Kidney (tissue), 14 donors: ENCODE measurements around the gene SIMC1. TPM values are rescaled to one million over a fixed set of nuclear protein-coding genes. Genes with fewer than 3 reads are reported as not detected.
"Not testable (repeated sequence)": the region's sequence is repeated elsewhere in the genome, so short reads cannot be mapped to it uniquely, and the experiment has no call there.

ENCODE experiments used
- DNase-seq, 5 donors: peaks; one replicate each; pipeline ENCODE4 v3.0.0-alpha.2; 2013 to 2020
- FAIRE-seq: peaks from 2 replicates; lab custom pipeline; 2012; peaks lifted over from hg19 to GRCh38; lab: Jason Lieb, UNC
- H3K27ac ChIP-seq, 2 donors: one replicate each; pipeline ENCODE4 v1.7.0; 2013; ENCODE audit warnings: low read depth in 2 of 2, low read length in 2 of 2, inconsistent platforms in 1 of 2
- H3K27me3 ChIP-seq: one replicate; pipeline ENCODE4 v1.7.1; 2013; ENCODE audit warnings: low read length, inconsistent platforms; ENCODE audit not compliant: control insufficient read depth, insufficient read depth
- H3K36me3 ChIP-seq, 3 donors: one replicate each; pipeline versions ENCODE4 v1.7.0 to v1.7.1; 2013; ENCODE audit warnings: low read length in 3 of 3, control low read depth in 1 of 3, inconsistent platforms in 1 of 3; ENCODE audit not compliant: insufficient read depth in 3 of 3, control insufficient read depth in 2 of 3
- H3K4me1 ChIP-seq, 3 donors: one replicate each; pipeline versions ENCODE4 v1.7.0 to v1.7.1; 2013; ENCODE audit warnings: low read length in 3 of 3, inconsistent platforms in 1 of 3, low read depth in 1 of 3; ENCODE audit not compliant: control insufficient read depth in 2 of 3, insufficient read depth in 2 of 3
- H3K4me3 ChIP-seq, 3 donors: one replicate each; pipeline versions ENCODE4 v1.7.0 to v1.8.1; 2013; ENCODE audit warnings: low read length in 3 of 3, control low read depth in 1 of 3, inconsistent platforms in 1 of 3
- H3K9ac ChIP-seq, 3 donors: one replicate each; pipeline versions ENCODE4 v1.7.0 to v1.7.1; 2013; ENCODE audit warnings: low read length in 3 of 3, control low read depth in 1 of 3, inconsistent platforms in 1 of 3
- H3K9me3 ChIP-seq, 3 donors: one replicate each; pipeline versions ENCODE4 v1.7.0 to v1.7.1; 2013; ENCODE audit warnings: low read length in 3 of 3, control low read depth in 1 of 3, inconsistent platforms in 1 of 3; ENCODE audit not compliant: control insufficient read depth in 2 of 3, insufficient read depth in 1 of 3
- CTCF ChIP-seq: IDR thresholded peaks from 3 replicates; pipeline ENCODE4 v1.5.1; 2012; ENCODE audit warnings: mild to moderate bottlenecking, moderate library complexity, borderline replicate concordance; ENCODE audit not compliant: insufficient read depth; ENCODE audit errors: extremely low read depth
- intact Hi-C: fragments of 100-400 bp; cut with DNase I; formaldehyde crosslinking; loops from one replicate; pipeline ENCODE4 v1.11.1; 2022
- polyA plus RNA-seq: library from polyadenylated mRNA; stranded (reverse); fragments of 350-450 nt; fragmentation: Illumina TruSeq; extraction: RNeasy Lipid Tissue Mini Kit (QIAGEN cat#74804); gene quantifications from one replicate; pipeline ENCODE4 v1.2.3, GENCODE V29; 2014; ENCODE audit warnings: low read depth, low replicate concordance; ENCODE audit not compliant: insufficient read depth
- total RNA-seq: library from RNA; stranded (reverse); fragmentation: NEBNext Ultra II Directional; extraction: Animal tissue kit (Norgen Biotek cat#: 25700); gene quantifications from one replicate; pipeline ENCODE4 v1.2.1, GENCODE V29; 2021
- donor health status: control.
- donor health status: control.
- donor health status: control.
- donor health status: control.
- donor health status: control.
- donor health status: DM: yes; HTN: yes; CAD: no.
- donor health status: Normal renal cell carcinoma (clear cell type).

SIMC1 gene
- total and polyA plus RNA-seq, 2 donors from 2014 or later: 4.1 to 10.0 TPM

- intact Hi-C loops, H3K27me3 ChIP-seq, H3K36me3 ChIP-seq, H3K9me3 ChIP-seq, H3K27ac ChIP-seq, H3K4me3 ChIP-seq, H3K9ac ChIP-seq, FAIRE-seq, H3K4me1 ChIP-seq, DNase-seq: not testable (repeated sequence)
These were observed 50.8 kb downstream of the SIMC1 start for GRCh38 chr5:176289018-176289417.

GRCh38 chr5:176290057-176290840 is 52.0 kb downstream of the SIMC1 start:
- H3K27ac ChIP-seq, intact Hi-C loops, H3K36me3 ChIP-seq, H3K9me3 ChIP-seq, H3K27me3 ChIP-seq, DNase-seq, H3K4me1 ChIP-seq, FAIRE-seq, H3K9ac ChIP-seq, H3K4me3 ChIP-seq: not testable (repeated sequence)

- H3K36me3 ChIP-seq, H3K27ac ChIP-seq, H3K4me1 ChIP-seq, intact Hi-C loops, FAIRE-seq, H3K9me3 ChIP-seq, H3K9ac ChIP-seq, H3K4me3 ChIP-seq, DNase-seq, H3K27me3 ChIP-seq: not testable (repeated sequence)
These were observed 67.1 kb downstream of the SIMC1 start for GRCh38 chr5:176305356-176305755.

- Histone ChIP-seq H3K4me1 (no peaks in the 10 kb centered on the region), H3K9ac (no peak overlapping the region), H3K27me3 (no peaks in the 10 kb centered on the region), H3K9me3 (no peaks in the 10 kb centered on the region), H3K36me3 (peaks cover 2 to 6% (median 2%) of the 10 kb centered on the region in 3 donors), H3K4me3 (no peak overlapping the region), H3K27ac (no peak overlapping the region)
- no peak for TF ChIP-seq CTCF
- FAIRE-seq (no peak), DNase-seq (no peak)
- intact Hi-C loops: no loop called here
These were observed 79.5 kb downstream of the SIMC1 start for GRCh38 chr5:176317534-176318374.
